Tibial artery (tissue), 4 donors: ENCODE measurements around the gene GRP.

Experiments
- DNase-seq, 2 donors: peaks; one replicate each; pipeline ENCODE4 v3.0.0-alpha.2; 2019
- H3K27ac ChIP-seq, 2 donors: fragments of 200-600 bp; sonication (generic) in 1 of 2; 1 replicate in 1 of 2; 2 replicates in 1 of 2; pipeline ENCODE4 v1.5.1; 2018 to 2019; ENCODE audit warnings: mild to moderate bottlenecking in 1 of 2
- H3K27me3 ChIP-seq, 2 donors: fragments of 200-600 bp; sonication (generic) in 1 of 2; one replicate each; pipeline versions ENCODE4 v1.5.1 to v1.6.0; 2016 to 2019
- H3K36me3 ChIP-seq, 3 donors: fragments of 200-600 bp; sonication (generic) in 2 of 3; one replicate each; pipeline ENCODE4 v1.5.1; 2016 to 2019; ENCODE audit warnings: mild to moderate bottlenecking in 2 of 3
- H3K4me1 ChIP-seq, 4 donors: fragments of 200-600 bp; sonication (generic) in 2 of 4; 1 replicate in 3 of 4; 2 replicates in 1 of 4; pipeline ENCODE4 v1.5.1; 2016 to 2019
- H3K4me3 ChIP-seq, 2 donors: fragments of 200-600 bp; sonication (generic) in 1 of 2; 1 replicate in 1 of 2; 2 replicates in 1 of 2; pipeline ENCODE4 v1.5.1; 2018 to 2019; ENCODE audit warnings: mild to moderate bottlenecking in 2 of 2
- H3K9me3 ChIP-seq, 3 donors: fragments of 200-600 bp; sonication (generic) in 1 of 3; one replicate each; pipeline ENCODE4 v1.5.1; 2016 to 2019
- CTCF ChIP-seq, 2 experiments: fragments of 200-600 bp in 1 of 2; fragments of 450-650 bp in 1 of 2; IDR thresholded peaks; one replicate each; pipeline ENCODE4 v1.5.1; 2017 to 2019; ENCODE audit warnings: antibody characterized with exemption in 2 of 2, mild to moderate bottlenecking in 1 of 2, moderate library complexity in 1 of 2
- intact Hi-C: fragments of 100-400 bp; cut with DNase I; formaldehyde crosslinking; loops from one replicate; pipeline ENCODE4 v1.15.0; 2023; ENCODE audit warnings: low total_unique reads

The GRP gene

GRCh38 chr18:59189008-59189407 lies 30.9 kb upstream of the GRP start:
- Histone ChIP-seq H3K4me3 (no peak overlapping the region), H3K27ac (no peak overlapping the region), H3K4me1 (no peaks in the 10 kb centered on the region), H3K27me3 (no peaks in the 10 kb centered on the region), H3K36me3 (no peaks in the 10 kb centered on the region), H3K9me3 (no peaks in the 10 kb centered on the region)
- no peak for DNase-seq
- TF ChIP-seq CTCF (IDR thresholded peaks at IDR 0.05) = no peak
- intact Hi-C loops = no loop called here

GRCh38 chr18:59189746-59190145 lies 30.2 kb upstream of the GRP start:
- Histone ChIP-seq H3K4me1 (no peaks in the 10 kb centered on the region), H3K36me3 (no peaks in the 10 kb centered on the region), H3K9me3 (no peaks in the 10 kb centered on the region), H3K27ac (no peak overlapping the region), H3K4me3 (no peak overlapping the region), H3K27me3 (no peaks in the 10 kb centered on the region)
- no peak for DNase-seq
- intact Hi-C loops = no loop called here
- no peak for TF ChIP-seq CTCF (IDR thresholded peaks at IDR 0.05)

GRCh38 chr18:59196161-59196725 lies 23.7 kb upstream of the GRP start:
- no peak overlapping the region for H3K27ac ChIP-seq

GRCh38 chr18:59197636-59198035 lies 22.3 kb upstream of the GRP start:
- Histone ChIP-seq H3K9me3 (no peaks in the 10 kb centered on the region), H3K4me1 (no peaks in the 10 kb centered on the region), H3K27ac (no peak overlapping the region), H3K27me3 (no peaks in the 10 kb centered on the region), H3K36me3 (no peaks in the 10 kb centered on the region), H3K4me3 (no peak overlapping the region)
- intact Hi-C loops = no loop called here
- DNase-seq = no peak
- TF ChIP-seq CTCF (IDR thresholded peaks at IDR 0.05) = no peak

More at GRCh38 chr18:59196161-59196725, 23.7 kb upstream of the GRP start:
- DNase-seq = no peak
- Histone ChIP-seq H3K4me3 (no peak overlapping the region), H3K36me3 (no peaks in the 10 kb centered on the region), H3K4me1 (no peaks in the 10 kb centered on the region), H3K27me3 (no peaks in the 10 kb centered on the region), H3K9me3 (no peaks in the 10 kb centered on the region)
- intact Hi-C loops = no loop called here
- TF ChIP-seq CTCF (IDR thresholded peaks at IDR 0.05) = no peak

GRCh38 chr18:59198215-59198614 lies 21.7 kb upstream of the GRP start:
- intact Hi-C loops = no loop called here
- Histone ChIP-seq H3K4me3 (no peak overlapping the region), H3K36me3 (no peaks in the 10 kb centered on the region), H3K9me3 (no peaks in the 10 kb centered on the region), H3K27ac (no peak overlapping the region), H3K27me3 (no peaks in the 10 kb centered on the region), H3K4me1 (no peaks in the 10 kb centered on the region)
- no peak for TF ChIP-seq CTCF (IDR thresholded peaks at IDR 0.05)
- DNase-seq = no peak

- Histone ChIP-seq H3K27ac (no peak overlapping the region), H3K4me1 (no peaks in the 10 kb centered on the region), H3K4me3 (no peak overlapping the region), H3K27me3 (no peaks in the 10 kb centered on the region), H3K9me3 (no peaks in the 10 kb centered on the region), H3K36me3 (no peaks in the 10 kb centered on the region)
- DNase-seq = no peak
- no peak for TF ChIP-seq CTCF (IDR thresholded peaks at IDR 0.05)
- intact Hi-C loops = no loop called here
Observed at GRCh38 chr18:59200787-59201186, 19.2 kb upstream of the GRP start.
